ENCODE measurements around the gene CALM1.

DNA sequence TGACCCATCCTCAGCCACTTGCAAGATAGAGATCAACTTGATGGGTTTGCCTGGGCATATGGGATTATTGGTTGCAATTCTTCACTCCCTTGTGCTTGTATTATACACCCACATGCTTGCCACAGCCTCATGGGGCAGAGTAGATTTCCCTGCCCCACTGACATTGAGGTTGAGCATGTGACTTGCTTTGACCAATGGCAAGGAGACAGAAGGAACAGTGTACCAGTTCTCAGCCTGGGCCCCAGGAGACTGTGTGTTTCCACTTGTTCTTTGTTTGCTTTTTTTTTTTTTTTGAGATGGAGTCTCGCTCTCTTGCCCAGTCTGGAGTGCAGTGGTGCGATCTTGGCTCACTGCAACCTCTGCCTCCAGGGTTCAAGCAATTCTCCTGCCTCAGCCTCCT, 31.8 kb downstream of the CALM1 start:
- TF ChIP-seq, protein P1, sequence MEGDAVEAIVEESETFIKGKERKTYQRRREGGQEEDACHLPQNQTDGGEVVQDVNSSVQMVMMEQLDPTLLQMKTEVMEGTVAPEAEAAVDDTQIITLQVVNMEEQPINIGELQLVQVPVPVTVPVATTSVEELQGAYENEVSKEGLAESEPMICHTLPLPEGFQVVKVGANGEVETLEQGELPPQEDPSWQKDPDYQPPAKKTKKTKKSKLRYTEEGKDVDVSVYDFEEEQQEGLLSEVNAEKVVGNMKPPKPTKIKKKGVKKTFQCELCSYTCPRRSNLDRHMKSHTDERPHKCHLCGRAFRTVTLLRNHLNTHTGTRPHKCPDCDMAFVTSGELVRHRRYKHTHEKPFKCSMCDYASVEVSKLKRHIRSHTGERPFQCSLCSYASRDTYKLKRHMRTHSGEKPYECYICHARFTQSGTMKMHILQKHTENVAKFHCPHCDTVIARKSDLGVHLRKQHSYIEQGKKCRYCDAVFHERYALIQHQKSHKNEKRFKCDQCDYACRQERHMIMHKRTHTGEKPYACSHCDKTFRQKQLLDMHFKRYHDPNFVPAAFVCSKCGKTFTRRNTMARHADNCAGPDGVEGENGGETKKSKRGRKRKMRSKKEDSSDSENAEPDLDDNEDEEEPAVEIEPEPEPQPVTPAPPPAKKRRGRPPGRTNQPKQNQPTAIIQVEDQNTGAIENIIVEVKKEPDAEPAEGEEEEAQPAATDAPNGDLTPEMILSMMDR (IDR thresholded peaks at IDR 0.05; ENCODE audit: low read length), result no peak
- no peak for TF ChIP-seq EZH2 (IDR thresholded peaks at IDR 0.05; ENCODE audit: borderline replicate concordance, low read length)
